HEK293 (cell line): Measurements from ENCODE around the gene IL4R.

Experiments
- CTCF ChIP-seq: fragments of 450-650 bp; formaldehyde crosslinking; IDR thresholded peaks from 2 replicates; pipeline ENCODE4 v1.5.1; 2016; ENCODE audit warnings: missing biosample characterization, missing genetic modification characterization
- REST ChIP-seq: fragments of 450-650 bp; formaldehyde crosslinking; IDR thresholded peaks from 2 replicates; pipeline ENCODE4 v1.5.1; 2016; ENCODE audit warnings: missing biosample characterization, missing genetic modification characterization
- ZNF223 ChIP-seq: fragments of 450-650 bp; formaldehyde crosslinking; IDR thresholded peaks from 2 replicates; pipeline ENCODE4 v1.5.1; 2016; ENCODE audit warnings: missing biosample characterization, missing genetic modification characterization
- ZNF274 ChIP-seq, 2 experiments: fragments of 200-500 bp in 1 of 2; fragments of 450-650 bp in 1 of 2; sonication (Bioruptor generic) in 1 of 2; formaldehyde crosslinking in 1 of 2; IDR thresholded peaks; 2 replicates each; pipeline versions ENCODE4 v1.5.1 to v1.6.1; 2014 to 2016; ENCODE audit warnings: borderline replicate concordance in 1 of 2, inconsistent platforms in 1 of 2, low read length in 1 of 2, missing biosample characterization in 1 of 2, missing genetic modification characterization in 1 of 2
- ZNF335 ChIP-seq: fragments of 450-650 bp; formaldehyde crosslinking; conservative IDR thresholded peaks from 2 replicates; pipeline ENCODE4 v1.5.1; 2016; ENCODE audit warnings: missing biosample characterization, missing genetic modification characterization
- ZNF354C ChIP-seq: fragments of 450-650 bp; formaldehyde crosslinking; IDR thresholded peaks from 2 replicates; pipeline ENCODE4 v1.5.1; 2016; ENCODE audit warnings: missing biosample characterization, missing genetic modification characterization, low read depth, borderline replicate concordance
- ZNF610 ChIP-seq: fragments of 450-650 bp; formaldehyde crosslinking; IDR thresholded peaks from 2 replicates; pipeline ENCODE4 v1.5.1; 2016; ENCODE audit warnings: missing biosample characterization, missing genetic modification characterization, borderline replicate concordance
- ZNF639 ChIP-seq: fragments of 450-650 bp; formaldehyde crosslinking; IDR thresholded peaks from 2 replicates; pipeline ENCODE4 v1.5.1; 2016; ENCODE audit warnings: missing biosample characterization, missing genetic modification characterization

GRCh38 chr16:27330542-27330941 is 16.8 kb downstream of the IL4R start:
- TF ChIP-seq ZNF274 (IDR thresholded peaks at IDR 0.05; ENCODE audit: low read length) (no peak), ZNF274 (tag by site-specific recombination; IDR thresholded peaks at IDR 0.05; ENCODE audit: borderline replicate concordance) (no peak), ZNF223 (no peak), CTCF (tag by site-specific recombination) (no peak), REST (tag by site-specific recombination) (no peak), ZNF639 (no peak), ZNF610 (tag by site-specific recombination) (no peak), ZNF354C (tag by site-specific recombination) (no peak), ZNF335 (tag by site-specific recombination) (no peak)
